Tibial artery (tissue), 4 donors: ENCODE results near the gene KRR1.

Source experiments
- DNase-seq, 2 donors: peaks; one replicate each; pipeline ENCODE4 v3.0.0-alpha.2; 2019
- H3K27ac ChIP-seq, 2 donors: fragments of 200-600 bp; sonication (generic) in 1 of 2; 1 replicate in 1 of 2; 2 replicates in 1 of 2; pipeline ENCODE4 v1.5.1; 2018 to 2019; ENCODE audit warnings: mild to moderate bottlenecking in 1 of 2
- H3K27me3 ChIP-seq, 2 donors: fragments of 200-600 bp; sonication (generic) in 1 of 2; one replicate each; pipeline versions ENCODE4 v1.5.1 to v1.6.0; 2016 to 2019
- H3K36me3 ChIP-seq, 3 donors: fragments of 200-600 bp; sonication (generic) in 2 of 3; one replicate each; pipeline ENCODE4 v1.5.1; 2016 to 2019; ENCODE audit warnings: mild to moderate bottlenecking in 2 of 3
- H3K4me1 ChIP-seq, 4 donors: fragments of 200-600 bp; sonication (generic) in 2 of 4; 1 replicate in 3 of 4; 2 replicates in 1 of 4; pipeline ENCODE4 v1.5.1; 2016 to 2019
- H3K4me3 ChIP-seq, 2 donors: fragments of 200-600 bp; sonication (generic) in 1 of 2; 1 replicate in 1 of 2; 2 replicates in 1 of 2; pipeline ENCODE4 v1.5.1; 2018 to 2019; ENCODE audit warnings: mild to moderate bottlenecking in 2 of 2
- H3K9me3 ChIP-seq, 3 donors: fragments of 200-600 bp; sonication (generic) in 1 of 3; one replicate each; pipeline ENCODE4 v1.5.1; 2016 to 2019
- CTCF ChIP-seq, 2 experiments: fragments of 200-600 bp in 1 of 2; fragments of 450-650 bp in 1 of 2; IDR thresholded peaks; one replicate each; pipeline ENCODE4 v1.5.1; 2017 to 2019; ENCODE audit warnings: antibody characterized with exemption in 2 of 2, mild to moderate bottlenecking in 1 of 2, moderate library complexity in 1 of 2
- intact Hi-C: fragments of 100-400 bp; cut with DNase I; formaldehyde crosslinking; loops from one replicate; pipeline ENCODE4 v1.15.0; 2023; ENCODE audit warnings: low total_unique reads

Gene KRR1

GRCh38 chr12:75481774-75482173, 29.6 kb downstream of the KRR1 start:
- TF ChIP-seq CTCF (IDR thresholded peaks at IDR 0.05): no peak
- peak overlapping the region; percentile 57 to 70 for H3K4me3 ChIP-seq
- H3K36me3 ChIP-seq: no peaks in the 10 kb centered on the region
- H3K9me3 ChIP-seq: no peaks in the 10 kb centered on the region
- intact Hi-C loops: loop anchor here (10.0 kb wide), 1 partner anchor 87 kb away; the partner anchor contains the start of gene GLIPR1L2
- peaks cover 0 to 58% (median 27%) of the 10 kb centered on the region in 4 donors for H3K4me1 ChIP-seq
- H3K27ac ChIP-seq: peak overlapping the region; percentile 85 to 88
- no peaks in the 10 kb centered on the region for H3K27me3 ChIP-seq
- DNase-seq: no peak

GRCh38 chr12:75481013-75481705, 30.2 kb downstream of the KRR1 start:
- intact Hi-C loops: loop anchor here (10.0 kb wide), 1 partner anchor 86 kb away; the partner anchor contains the start of gene GLIPR1L2
- Histone ChIP-seq H3K9me3 (no peaks in the 10 kb centered on the region), H3K4me3 (peak overlapping the region; percentile 57 to 70), H3K27me3 (no peaks in the 10 kb centered on the region), H3K4me1 (peaks cover 0 to 51% (median 27%) of the 10 kb centered on the region in 4 donors), H3K27ac (peak overlapping the region; percentile 85 to 88), H3K36me3 (no peaks in the 10 kb centered on the region)
- DNase-seq: no peak
- TF ChIP-seq CTCF (IDR thresholded peaks at IDR 0.05): no peak

GRCh38 chr12:75480469-75480949, 30.9 kb downstream of the KRR1 start, which contains the start of gene GLIPR1:
TSS of gene GLIPR1 (plus strand) at chr12:75480755. CDS start at chr12:75480881, 126 bp downstream.
- Histone ChIP-seq H3K9me3 (no peaks in the 10 kb centered on the region), H3K36me3 (no peaks in the 10 kb centered on the region), H3K4me1 (peaks cover 0 to 45% (median 24%) of the 10 kb centered on the region in 4 donors), H3K4me3 (peak within 1 kb of the TSS; percentile 57 to 70), H3K27ac (peak within 1 kb of the TSS; percentile 85 to 88), H3K27me3 (no peaks in the 10 kb centered on the region)
- intact Hi-C loops: loop anchor here (10.0 kb wide), 1 partner anchor 86 kb away; the partner anchor contains the start of gene GLIPR1L2
- peak; percentile 83 to 90 for DNase-seq
- no peak for TF ChIP-seq CTCF (IDR thresholded peaks at IDR 0.05)

GRCh38 chr12:75479963-75480461, 31.4 kb downstream of the KRR1 start:
- intact Hi-C loops: loop anchor here (10.0 kb wide), 1 partner anchor 85 kb away; the partner anchor contains the start of gene GLIPR1L2
- no peaks in the 10 kb centered on the region for H3K27me3 ChIP-seq
- H3K4me1 ChIP-seq: peaks cover 0 to 43% (median 24%) of the 10 kb centered on the region in 4 donors
- TF ChIP-seq CTCF (IDR thresholded peaks at IDR 0.05): no peak
- no peak for DNase-seq
- no peaks in the 10 kb centered on the region for H3K9me3 ChIP-seq
- peak overlapping the region; percentile 85 to 88 for H3K27ac ChIP-seq
- peak overlapping the region; percentile 57 to 70 for H3K4me3 ChIP-seq
- no peaks in the 10 kb centered on the region for H3K36me3 ChIP-seq

GRCh38 chr12:75478116-75478794, 33.2 kb downstream of the KRR1 start:
- no peaks in the 10 kb centered on the region for H3K9me3 ChIP-seq
- TF ChIP-seq CTCF (IDR thresholded peaks at IDR 0.05): no peak
- DNase-seq: no peak
- no peaks in the 10 kb centered on the region for H3K27me3 ChIP-seq
- peaks cover 0 to 26% (median 10%) of the 10 kb centered on the region in 4 donors for H3K4me1 ChIP-seq
- intact Hi-C loops: no loop called here
- no peak overlapping the region for H3K4me3 ChIP-seq
- peak overlapping the region in 1 of 2 donors; percentile 85 for H3K27ac ChIP-seq
- H3K36me3 ChIP-seq: no peaks in the 10 kb centered on the region
